IPS DF 19.7 (cell line): ENCODE measurements around the gene ACOXL.

ENCODE experiments used
- DNase-seq: peaks from one replicate; pipeline ENCODE4 v3.0.0-alpha.2; 2013; ENCODE audit warnings: low read depth, low spot score

ACOXL gene

GRCh38 chr2:110794390-110794789, 62.0 kb downstream of the ACOXL start:
- no peak for DNase-seq

GRCh38 chr2:110794951-110795350, 62.6 kb downstream of the ACOXL start:
- DNase-seq: no peak

- DNase-seq: no peak
These were observed 64.4 kb downstream of the ACOXL start for GRCh38 chr2:110796716-110797301.

DNA sequence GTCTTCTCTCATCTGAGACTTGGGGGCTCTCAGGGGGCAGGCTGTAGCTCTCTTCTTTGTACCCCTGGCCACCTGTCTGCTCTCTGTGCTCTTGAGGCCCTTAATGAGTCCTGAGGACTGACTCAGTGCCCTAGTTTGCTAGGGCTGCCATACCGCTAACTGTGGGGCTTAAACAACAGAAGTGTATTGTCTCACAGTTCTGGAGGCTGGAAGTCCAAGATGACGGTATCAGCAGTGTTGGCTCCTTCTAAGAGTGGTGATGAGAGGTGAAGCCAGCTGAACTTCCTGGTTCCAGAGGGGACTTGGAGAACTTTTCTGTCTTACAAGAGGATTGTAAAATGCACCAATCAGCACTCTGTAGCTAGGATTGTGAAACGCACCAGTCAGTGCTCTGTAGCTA, 67.0 kb downstream of the ACOXL start:
- no peak for DNase-seq

GRCh38 chr2:110800611-110801402, 68.4 kb downstream of the ACOXL start:
- DNase-seq: no peak

DNA sequence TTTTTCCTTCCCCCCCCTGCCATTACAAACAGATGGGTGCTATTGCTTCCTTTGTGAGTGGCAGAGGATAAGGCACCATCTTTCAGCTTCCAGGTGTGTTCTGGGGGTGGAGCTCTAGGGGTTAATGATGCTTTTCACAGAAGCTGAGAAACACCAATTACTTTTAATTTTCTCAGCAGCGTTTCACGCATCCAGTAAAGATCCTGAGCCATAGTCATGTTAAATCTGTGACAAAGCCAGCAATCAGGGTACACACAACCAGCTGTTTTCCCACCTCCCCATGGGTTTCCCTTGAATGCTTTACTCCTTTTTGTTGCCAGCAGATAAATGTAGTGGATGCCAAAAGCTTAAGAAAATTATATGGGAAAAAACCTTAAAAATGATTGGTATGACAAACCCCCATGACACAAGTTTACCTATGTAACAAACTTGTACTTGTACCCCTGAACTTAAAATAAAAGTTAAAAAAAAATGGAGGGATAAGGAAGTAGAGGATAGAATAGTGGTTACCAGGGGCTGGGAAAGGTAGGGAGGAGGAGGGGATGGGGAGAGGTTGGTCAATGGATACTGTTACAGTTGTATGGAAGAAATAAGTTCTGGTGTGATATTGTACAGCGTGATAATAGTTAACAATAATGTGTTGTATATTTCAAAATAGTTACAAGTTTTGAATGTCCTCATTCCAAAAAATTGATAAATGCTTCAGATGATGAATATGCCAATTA, 70.0 kb downstream of the ACOXL start:
- no peak for DNase-seq

GRCh38 chr2:110804433-110804832, 72.1 kb downstream of the ACOXL start:
- DNase-seq: no peak

DNA sequence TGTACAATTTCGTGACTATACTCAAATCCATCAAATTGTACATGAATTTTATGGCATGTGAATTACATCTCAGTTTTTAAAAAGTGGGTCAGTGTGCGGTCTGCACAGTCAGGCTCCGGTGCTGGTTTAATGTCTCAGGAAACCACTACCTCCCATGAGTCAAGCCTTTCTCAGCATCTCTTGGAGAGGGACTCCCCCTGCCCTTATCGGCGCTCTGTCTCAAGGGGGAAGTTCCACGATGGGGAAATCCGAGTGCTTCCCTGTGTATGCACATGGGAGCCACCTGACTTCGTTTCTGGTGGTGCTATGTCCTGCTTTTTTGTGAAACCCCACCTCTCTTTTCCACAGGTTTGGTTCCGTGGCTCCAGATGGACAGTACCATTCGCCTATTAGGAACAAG, 72.5 kb downstream of the ACOXL start:
- DNase-seq: no peak

DNA sequence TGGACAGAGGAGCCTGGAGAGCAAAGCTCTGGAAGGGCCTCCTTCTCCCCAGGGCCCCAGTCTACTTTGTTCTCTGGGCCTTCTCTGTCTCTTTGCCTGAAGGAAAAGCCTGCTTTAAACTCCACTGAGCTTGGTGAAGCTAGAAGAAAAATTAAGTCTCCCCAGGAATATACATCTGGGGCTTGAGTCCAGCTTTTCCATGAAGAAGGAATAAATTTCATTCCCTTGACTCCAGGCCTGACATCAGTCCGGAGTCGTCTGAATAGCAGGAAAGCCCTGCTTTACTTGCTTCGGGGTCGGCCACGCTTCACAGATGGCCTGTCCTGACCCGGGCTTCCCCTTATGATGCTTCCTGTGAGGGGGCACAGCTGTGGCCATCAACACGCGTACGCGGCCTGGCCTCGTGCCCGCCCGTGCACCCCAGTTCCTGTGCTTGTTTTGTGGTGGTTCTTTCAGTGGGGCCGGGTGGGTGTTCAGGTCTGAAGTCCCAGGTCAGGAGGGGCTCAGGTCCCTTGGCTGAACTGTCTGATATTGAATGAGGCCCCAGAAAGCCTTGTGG, 73.6 kb downstream of the ACOXL start:
- DNase-seq: no peak

DNA sequence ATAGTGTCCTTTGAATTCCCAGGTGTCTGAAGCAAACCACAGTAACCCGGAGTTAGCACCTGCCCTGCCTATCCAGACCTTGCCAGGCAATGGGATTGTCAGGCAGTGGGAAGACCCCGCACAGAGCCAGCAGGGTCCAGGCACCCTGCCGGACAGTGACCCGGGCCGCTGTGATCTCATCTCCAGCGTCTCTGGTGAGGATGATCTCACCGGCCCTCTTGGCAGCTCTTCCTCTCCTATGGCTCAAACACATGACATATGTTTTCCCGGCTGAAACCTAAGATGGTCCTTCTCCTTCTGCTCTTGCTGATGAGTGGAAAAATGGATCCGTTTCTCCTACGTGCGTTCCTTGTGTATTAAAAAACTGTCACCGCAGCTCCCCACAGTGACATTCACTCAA, 75.1 kb downstream of the ACOXL start:
- DNase-seq: no peak

DNA sequence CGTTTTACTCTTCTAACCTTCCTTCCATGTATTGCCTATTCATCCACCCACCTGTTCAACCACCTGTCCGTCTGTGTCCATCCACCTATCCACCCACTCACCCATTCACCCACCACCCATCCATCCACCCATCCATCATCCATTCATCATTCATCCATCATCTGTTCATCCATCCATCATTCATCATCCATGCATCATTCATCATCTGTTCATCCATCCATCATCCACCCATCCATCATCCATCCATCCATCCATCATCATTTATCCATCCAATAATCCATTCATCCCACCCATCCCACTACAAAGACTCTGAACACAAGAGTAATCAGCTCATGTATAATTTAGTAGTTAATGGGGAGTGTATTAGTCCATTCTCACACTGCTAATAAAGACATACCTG, 78.0 kb downstream of the ACOXL start:
- DNase-seq: no peak

DNA sequence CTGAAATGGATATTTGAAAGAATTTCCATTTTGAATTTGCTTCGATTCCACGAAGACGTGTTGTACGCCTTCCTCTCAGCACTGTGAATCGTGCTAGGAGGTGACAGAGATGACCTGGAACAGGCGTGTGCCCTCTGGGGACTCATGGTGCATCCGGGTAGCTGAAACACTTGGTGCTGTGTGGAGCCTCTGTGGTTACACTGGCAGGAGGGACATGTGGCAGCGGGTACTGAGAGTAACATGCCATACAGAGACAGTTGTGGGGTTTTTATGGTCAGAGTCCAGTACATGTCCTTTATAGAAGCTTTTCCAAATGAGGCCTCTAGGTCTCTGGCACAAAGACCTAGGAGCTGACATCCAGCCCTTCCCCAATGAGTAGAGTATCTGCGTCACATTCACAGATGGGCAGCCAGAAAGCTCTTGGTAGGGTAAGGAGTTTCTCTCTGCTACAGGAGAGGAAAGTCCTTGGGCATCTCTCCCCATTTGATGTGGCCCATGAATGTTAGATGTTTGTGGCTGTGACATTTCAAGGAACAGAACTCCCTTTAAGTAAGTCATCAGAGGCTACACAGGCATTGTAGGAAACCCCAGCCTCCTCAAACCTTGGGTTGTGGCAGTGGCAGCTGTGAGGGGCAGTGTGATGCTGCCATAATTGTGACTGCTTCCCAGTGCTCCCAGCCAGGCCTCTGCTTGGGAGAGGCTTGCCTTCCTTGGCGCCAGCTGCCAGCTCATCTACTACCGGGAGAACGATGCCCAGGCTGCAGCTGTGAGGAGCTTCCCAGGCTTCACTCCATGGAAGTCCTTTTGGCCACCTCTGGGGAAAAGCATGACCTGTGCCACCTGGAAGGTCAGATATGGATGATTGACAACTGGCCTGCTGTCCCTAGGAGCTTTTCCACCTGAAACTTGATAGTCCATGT, 80.6 kb downstream of the ACOXL start:
- no peak for DNase-seq

- DNase-seq: no peak
These were observed 81.5 kb downstream of the ACOXL start for GRCh38 chr2:110813896-110814295.

- no peak for DNase-seq
These were observed 83.6 kb downstream of the ACOXL start for GRCh38 chr2:110815938-110816337.

DNA sequence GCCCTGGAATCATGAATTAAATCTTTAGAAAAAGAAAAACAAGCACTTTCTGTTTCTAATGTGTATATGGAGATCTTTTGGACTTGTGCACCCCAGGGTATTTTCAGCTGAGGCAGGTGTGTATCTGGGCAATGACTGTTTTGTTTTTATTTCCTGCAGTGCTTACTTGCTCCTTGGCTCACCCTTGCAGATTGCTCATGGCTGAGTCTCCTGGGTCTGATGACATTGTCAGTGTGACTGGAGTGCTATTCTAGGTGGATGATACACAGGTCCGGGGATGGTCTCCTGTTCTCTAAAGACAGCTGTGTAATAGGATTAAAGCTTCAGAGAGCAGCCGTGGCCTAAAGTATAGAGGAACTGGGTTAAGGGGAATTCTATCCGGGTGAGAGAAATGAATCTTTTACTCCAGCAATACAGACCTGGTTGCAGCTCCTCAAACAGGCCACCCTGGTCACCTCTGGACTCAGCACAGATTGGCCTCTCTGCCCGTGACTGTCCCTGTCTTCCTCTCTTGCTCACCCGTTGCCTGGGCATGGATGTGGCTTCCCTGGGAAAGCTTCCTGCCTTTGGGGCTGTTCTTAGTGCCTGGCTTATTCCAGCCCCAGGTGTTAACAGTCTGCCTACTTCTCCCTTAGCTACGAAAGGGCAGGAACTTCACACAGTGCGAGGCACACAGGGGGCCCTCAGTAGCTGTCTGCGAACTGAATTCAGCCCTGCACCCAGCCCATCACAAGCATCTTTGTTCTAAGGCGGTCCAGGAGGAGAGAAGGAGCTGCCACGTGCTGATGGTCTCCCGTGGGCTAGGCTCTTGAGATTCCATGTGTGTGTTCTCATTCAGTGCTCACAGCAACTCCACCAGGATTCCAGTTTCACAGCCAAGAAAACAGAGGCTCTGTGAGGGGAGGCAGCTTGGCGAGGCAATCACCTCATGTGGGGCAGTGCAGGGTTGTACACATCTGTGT, 84.3 kb downstream of the ACOXL start:
- DNase-seq: no peak

- DNase-seq: no peak
These were observed 86.6 kb downstream of the ACOXL start for GRCh38 chr2:110818767-110819481.

DNA sequence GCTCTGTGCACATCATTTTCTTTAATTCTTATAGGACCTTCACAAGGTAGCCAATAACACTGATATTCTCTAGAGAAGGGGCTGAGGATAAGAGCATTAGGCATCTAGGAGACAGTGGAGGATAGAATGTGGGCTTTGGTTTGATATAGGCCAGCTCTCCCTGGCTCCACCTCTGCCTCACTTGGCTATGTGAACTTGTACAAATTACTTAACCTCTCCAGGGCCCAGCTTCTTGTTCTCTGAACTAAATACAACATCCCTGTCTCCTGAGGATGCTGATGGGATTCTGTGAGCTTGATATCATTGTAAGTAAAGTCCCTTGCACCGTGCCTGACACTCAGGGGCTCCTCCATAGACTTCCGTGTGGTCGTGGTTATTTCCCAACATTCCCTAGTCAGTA, 87.3 kb downstream of the ACOXL start:
- DNase-seq: no peak

- no peak for DNase-seq
These were observed 87.8 kb downstream of the ACOXL start for GRCh38 chr2:110820128-110820527.

GRCh38 chr2:110823165-110823564, 90.8 kb downstream of the ACOXL start:
- DNase-seq: no peak

GRCh38 chr2:110827511-110827910, 95.1 kb downstream of the ACOXL start:
- no peak for DNase-seq
